Measurements from ENCODE around the gene ZFPM1.

ZFPM1 gene

DNA sequence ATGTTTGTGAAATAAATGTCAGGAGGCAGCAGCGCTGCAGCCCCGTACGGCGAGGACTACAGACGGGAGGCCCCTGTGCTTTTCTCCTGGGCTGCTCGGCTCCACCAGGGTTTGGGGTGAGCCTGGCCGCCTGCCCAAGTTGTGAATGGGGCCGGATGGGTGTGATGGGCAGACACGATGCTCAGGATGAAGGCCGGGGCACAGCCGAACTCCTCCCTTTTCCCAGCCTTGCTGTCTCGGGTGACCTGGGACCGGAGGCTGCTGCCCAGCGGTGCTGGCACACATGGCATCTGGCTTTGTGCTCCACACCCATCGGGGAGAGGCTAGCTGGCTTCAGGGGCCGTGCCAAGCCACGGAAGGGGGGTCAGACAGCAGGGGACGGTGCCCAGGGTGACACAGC, 34.2 kb upstream of the ZFPM1 start:
- DNase-seq: no peak

DNA sequence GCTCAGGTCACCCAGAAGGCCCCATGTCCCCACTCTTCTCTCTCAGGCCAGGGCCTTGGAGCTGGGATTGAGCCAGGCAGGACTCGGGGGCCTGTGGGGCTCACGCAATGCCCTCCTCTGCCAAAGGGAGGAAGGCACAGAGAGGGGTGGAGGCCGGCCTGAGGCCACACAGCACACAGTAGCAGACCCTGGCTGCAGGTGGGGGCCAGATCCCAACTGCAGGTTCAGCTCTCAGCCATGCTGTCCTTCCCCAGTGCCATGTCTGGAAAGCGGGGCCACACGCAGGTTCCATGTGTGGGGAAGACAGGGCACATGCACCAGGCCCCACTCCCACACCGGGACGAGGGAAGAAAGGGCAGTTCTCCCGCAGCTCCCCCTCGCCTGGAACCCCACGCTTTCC, 33.3 kb upstream of the ZFPM1 start:
- DNase-seq: no peak

- DNase-seq: no peak
These were observed 32.6 kb upstream of the ZFPM1 start for GRCh38 chr16:88420496-88420895.

DNA sequence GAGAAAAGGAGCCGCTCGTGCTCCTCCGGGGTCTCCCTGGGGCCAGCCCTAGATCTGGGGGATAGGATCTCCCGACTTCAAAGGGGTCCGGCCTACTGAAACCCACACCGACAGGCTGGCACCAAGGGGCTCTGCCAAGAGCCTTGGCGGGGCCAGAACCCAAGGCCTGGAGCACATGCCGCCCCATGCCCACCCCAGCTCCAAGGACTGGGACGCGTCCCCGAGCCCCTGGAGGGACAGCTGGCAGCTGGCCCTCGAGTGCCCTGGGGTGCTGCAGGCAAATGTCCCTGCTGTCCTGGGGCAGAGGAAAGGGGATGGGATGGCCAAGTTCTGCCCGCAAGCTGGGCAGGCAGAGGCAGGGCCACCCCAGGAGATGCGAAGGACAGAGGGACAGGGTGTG, 31.8 kb upstream of the ZFPM1 start:
- DNase-seq: no peak

DNA sequence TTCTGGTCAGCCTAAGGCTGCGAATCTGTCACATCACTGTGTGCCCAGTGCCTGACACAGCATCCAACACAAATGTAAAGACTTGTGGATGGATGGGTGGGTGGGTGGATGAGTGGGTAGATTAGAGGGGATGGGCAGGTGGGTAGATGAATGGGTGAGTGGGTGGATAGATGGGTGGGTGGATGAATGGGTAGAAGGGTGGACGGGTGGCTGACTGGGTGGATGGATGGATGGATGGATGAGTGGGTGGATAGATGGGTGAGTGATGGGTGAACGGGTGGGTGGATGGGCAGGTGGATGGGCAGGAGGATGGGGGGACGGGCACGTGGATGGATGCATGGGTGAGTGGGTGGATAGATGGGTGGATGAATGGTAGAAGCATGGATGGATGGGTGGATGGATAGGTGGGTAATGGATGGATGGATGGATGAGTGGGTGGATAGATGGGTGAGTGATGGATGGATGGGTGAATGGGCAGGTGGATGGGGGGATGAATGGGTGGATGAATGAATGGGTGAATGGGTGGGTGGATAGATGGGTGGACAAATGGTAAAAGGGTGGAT, 31.1 kb upstream of the ZFPM1 start:
- DNase-seq: no peak

DNA sequence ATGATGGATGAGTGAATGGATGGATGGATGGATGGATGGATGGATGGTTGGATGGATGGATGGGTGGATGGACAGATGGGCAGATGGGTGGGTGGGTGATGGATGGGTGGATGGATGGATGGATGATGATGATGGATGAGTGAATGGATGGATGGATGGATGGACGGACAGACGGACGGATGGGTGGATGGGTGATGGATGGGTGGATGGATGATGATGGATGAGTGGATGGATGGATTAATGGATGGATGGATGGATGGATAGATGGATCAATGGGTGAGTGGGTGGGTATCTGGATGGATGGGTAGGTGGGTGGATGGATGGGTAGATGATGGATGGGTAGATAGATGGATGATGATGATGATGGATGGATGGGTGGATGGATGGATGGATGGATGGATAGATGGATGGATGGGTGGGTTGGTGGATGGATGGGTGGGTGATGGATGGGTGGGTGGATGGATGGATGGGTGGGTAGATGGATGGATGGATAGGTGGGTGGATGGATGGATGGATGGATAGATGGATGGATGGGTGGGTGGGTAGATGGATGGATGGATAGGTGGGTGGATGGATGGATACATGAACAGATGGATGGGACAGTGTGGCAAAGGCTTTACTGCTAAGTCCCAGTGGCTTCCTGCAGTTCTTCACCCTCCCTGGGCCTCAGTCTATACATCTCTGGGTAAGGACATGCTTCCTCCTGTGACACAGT, 30.2 kb upstream of the ZFPM1 start:
- no peak for DNase-seq

DNA sequence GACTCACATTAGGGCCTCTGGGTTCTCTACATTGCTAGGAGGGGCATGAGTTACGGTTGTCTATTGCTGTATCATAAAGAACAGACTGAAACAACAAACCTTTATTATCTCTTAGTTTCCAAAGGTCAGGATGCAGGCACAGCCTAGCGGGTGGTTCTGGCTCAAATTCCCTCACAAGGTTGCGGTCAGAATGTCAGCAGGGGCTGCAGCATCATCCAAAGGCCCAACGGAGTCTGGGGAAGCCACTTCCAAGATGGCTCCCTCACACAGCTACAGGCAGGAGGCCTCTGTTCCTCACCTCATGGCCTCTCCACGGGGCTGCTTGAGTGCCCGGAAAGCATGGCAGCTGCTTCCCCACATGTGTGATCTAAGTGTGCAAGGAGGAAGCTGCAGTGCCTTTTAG, 29.6 kb upstream of the ZFPM1 start:
- no peak for DNase-seq

DNA sequence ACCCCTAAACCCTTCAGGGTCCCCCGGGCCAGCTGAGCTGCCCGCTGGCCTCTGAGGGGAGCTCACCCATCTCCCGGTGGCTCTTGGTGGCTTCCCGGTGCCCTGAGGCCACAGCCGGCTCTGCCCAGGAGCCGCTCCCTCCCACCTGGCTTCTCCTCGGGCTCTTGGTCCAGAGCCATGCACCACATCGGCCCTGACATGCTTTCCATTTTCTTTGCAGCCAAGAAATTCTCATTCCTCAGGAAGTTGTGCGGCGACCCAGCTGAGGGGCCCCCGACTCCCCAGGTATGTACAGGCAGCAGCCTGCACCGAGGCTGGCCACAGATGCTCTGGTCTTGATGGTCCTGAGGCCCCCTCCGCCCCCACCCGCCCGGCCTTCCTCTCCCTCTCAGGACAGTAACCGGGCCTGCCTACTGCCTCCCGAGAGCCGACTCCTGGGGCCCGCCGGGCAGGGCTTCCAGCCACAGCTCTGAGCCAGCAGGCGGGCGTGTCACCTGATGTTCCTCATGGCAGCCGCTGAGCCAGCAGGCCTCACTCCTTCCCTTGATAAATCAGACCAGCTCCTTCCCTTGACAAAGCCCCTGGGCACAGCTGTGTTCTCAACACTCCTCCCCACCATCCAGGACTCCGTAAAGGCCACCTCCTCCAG, 28.4 kb upstream of the ZFPM1 start:
- DNase-seq: no peak

GRCh38 chr16:88426018-88426417, 27.1 kb upstream of the ZFPM1 start:
- DNase-seq: no peak

DNA sequence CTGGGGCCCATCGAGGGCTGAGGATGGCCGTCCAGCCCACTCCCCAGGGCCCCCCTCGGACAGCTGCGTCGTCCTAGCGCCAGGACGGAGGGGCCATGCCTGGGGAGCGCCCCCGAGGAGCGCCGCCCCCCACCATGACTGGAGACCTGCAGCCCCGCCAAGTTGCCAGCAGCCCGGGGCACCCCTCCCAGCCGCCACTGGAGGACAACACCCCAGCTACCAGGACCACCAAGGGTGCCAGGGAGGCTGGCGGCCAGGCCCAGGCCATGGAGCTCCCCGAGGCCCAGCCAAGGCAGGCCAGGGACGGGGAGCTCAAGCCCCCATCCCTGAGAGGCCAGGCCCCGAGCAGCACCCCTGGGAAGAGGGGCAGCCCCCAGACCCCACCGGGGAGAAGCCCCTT, 25.7 kb upstream of the ZFPM1 start:
- DNase-seq: no peak

DNA sequence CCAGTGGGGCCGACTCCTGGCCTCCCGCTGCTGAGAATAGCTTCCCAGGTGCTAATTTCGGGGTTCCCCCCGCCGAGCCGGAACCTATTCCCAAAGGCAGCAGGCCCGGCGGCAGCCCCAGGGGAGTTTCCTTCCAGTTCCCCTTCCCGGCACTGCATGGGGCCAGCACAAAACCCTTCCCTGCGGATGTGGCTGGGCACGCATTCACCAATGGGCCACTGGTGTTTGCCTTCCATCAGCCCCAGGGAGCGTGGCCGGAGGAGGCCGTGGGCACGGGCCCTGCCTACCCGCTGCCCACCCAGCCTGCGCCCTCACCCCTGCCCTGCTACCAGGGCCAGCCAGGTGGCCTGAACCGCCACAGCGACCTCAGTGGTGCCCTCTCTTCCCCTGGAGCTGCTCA, 24.9 kb upstream of the ZFPM1 start:
- DNase-seq: no peak

DNA sequence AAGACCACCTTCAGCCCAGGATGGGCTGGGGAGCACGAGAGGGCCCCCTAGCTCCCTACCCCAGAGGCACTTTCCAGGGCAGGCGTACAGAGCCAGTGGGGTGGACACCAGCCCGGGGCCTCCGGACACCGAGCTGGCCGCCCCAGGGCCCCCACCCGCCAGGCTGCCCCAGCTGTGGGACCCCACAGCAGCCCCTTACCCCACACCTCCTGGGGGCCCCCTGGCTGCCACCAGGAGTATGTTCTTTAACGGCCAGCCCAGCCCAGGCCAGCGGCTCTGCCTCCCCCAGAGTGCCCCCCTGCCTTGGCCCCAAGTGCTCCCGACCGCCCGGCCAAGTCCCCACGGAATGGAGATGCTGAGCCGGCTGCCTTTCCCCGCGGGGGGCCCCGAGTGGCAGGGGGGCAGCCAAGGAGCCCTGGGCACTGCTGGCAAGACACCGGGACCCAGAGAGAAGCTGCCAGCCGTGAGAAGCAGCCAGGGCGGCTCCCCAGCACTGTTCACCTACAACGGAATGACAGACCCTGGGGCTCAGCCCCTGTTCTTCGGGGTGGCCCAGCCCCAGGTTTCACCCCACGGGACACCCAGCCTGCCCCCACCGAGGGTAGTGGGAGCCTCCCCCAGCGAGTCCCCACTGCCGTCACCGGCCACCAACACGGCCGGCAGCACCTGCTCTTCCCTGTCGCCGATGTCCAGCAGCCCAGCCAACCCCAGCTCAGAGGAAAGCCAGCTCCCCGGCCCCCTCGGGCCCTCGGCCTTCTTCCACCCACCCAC, 24.3 kb upstream of the ZFPM1 start:
- DNase-seq: no peak

- DNase-seq: no peak
These were observed 23.5 kb upstream of the ZFPM1 start for GRCh38 chr16:88429387-88430184.

DNA sequence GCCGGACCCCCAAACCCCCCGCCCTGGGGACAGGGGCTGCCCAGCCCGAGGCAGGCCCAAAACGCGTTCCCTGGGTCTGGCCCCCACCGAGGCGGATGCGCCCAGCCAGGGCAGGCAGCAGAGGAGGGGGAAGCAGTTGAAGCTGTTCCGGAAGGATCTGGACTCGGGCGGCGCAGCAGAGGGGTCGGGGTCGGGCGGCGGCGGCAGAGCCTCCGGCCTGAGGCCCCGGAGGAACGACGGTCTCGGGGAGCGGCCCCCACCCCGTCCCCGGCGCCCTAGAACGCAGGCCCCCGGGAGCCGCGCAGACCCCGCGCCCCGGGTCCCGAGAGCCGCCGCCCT, 22.9 kb upstream of the ZFPM1 start:
- no peak for DNase-seq

- no peak for DNase-seq
These were observed 22.3 kb upstream of the ZFPM1 start for GRCh38 chr16:88430524-88431446.

DNA sequence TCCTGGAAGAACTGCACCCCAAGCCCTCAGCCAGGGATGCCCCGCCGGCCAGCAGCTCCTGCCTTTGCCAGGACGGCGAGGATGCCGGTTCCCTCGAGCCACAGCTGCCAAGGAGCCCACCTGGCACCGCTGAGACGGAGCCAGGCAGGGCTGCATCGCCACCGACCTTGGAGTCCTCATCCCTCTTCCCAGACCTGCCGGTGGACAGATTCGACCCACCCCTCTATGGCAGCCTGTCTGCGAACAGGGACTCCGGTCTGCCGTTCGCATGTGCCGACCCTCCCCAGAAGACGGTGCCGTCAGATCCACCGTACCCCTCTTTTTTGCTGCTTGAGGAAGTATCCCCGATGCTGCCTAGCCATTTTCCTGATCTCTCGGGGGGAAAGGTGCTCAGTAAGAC, 21.4 kb upstream of the ZFPM1 start:
- DNase-seq: no peak

- DNase-seq: no peak
These were observed 20.9 kb upstream of the ZFPM1 start for GRCh38 chr16:88432174-88432573.

- no peak for DNase-seq
These were observed 20.3 kb upstream of the ZFPM1 start for GRCh38 chr16:88432753-88433152.

- DNase-seq: no peak
These were observed 19.3 kb upstream of the ZFPM1 start for GRCh38 chr16:88433632-88434352.

GRCh38 chr16:88434353-88434690, 18.8 kb upstream of the ZFPM1 start:
- no peak for DNase-seq

- no peak for DNase-seq
These were observed 18.3 kb upstream of the ZFPM1 start for GRCh38 chr16:88434746-88435145.

Measured in NCI-H2029 treated with DMSO at 0.1 percent for 48 hours (cell line).